DMS 273 (cell line): ENCODE data around the gene DNM1.
"Not testable (repeated sequence)": the region's sequence is repeated elsewhere in the genome, so short reads cannot be mapped to it uniquely, and the experiment has no call there.

Source experiments
- DNase-seq: peaks from one replicate; lab custom pipeline; 2025; ENCODE audit not compliant: unreplicated experiment; lab: John Stamatoyannopoulos, UW

Gene DNM1

GRCh38 chr9:128175726-128176125 is 27.5 kb upstream of the DNM1 start:
- no peak for DNase-seq

GRCh38 chr9:128178806-128179431 is 24.3 kb upstream of the DNM1 start:
- no peak for DNase-seq

GRCh38 chr9:128180001-128180400 is 23.2 kb upstream of the DNM1 start:
- no peak for DNase-seq

- no peak for DNase-seq
Measured at GRCh38 chr9:128180447-128180846, 22.7 kb upstream of the DNM1 start.

GRCh38 chr9:128181480-128181879 is 21.7 kb upstream of the DNM1 start:
- DNase-seq = not testable (repeated sequence)

GRCh38 chr9:128182893-128183588 is 20.1 kb upstream of the DNM1 start:
- DNase-seq = peak; percentile 25

- DNase-seq = no peak
Measured at GRCh38 chr9:128185979-128186965, 16.9 kb upstream of the DNM1 start.

GRCh38 chr9:128187361-128187760 is 15.8 kb upstream of the DNM1 start:
- no peak for DNase-seq

- no peak for DNase-seq
Measured at GRCh38 chr9:128188209-128188608, 15.0 kb upstream of the DNM1 start.

- peak; percentile 26 for DNase-seq
Measured at GRCh38 chr9:128190013-128190412, 13.2 kb upstream of the DNM1 start.

- peak; percentile 47 for DNase-seq
Measured at GRCh38 chr9:128190516-128191405, 12.4 kb upstream of the DNM1 start.

- peak; percentile 88 for DNase-seq
Measured at GRCh38 chr9:128191406-128192046, 11.7 kb upstream of the DNM1 start, which contains the start of gene CIZ1. Gene CIZ1 (minus strand): TSS chr9:128191572. CDS start chr9:128190857, 715 bp downstream.

GRCh38 chr9:128192601-128193371 is 10.4 kb upstream of the DNM1 start:
- DNase-seq = peak; percentile 97

GRCh38 chr9:128193469-128194096 is 9.6 kb upstream of the DNM1 start:
- no peak for DNase-seq

GRCh38 chr9:128201441-128202369 is 1.5 kb upstream of the DNM1 start:
- peak; percentile 57 for DNase-seq

- no peak for DNase-seq
Measured at GRCh38 chr9:128202648-128203023, 543 bp upstream of the DNM1 start.

GRCh38 chr9:128203707-128204551 is 750 bp downstream of the DNM1 start:
- DNase-seq = peak; percentile 85
